Panc1 (cell line): ENCODE measurements around the gene SMIM20.

Experiments
- POLR2AphosphoS5 ChIP-seq: IDR thresholded peaks from 2 replicates; pipeline ENCODE4 v1.6.1; 2012; ENCODE audit warnings: mild to moderate bottlenecking, low read depth, low read length, moderate library complexity
- SIN3A ChIP-seq: IDR thresholded peaks from 2 replicates; pipeline ENCODE4 v1.6.1; 2012; ENCODE audit warnings: low read depth, mild to moderate bottlenecking, low read length, moderate library complexity, borderline replicate concordance; ENCODE audit not compliant: insufficient read depth
- TF ChIP-seq, protein P1 (sequence below), 2 experiments: IDR thresholded peaks; 2 replicates each; pipeline ENCODE4 v1.6.1; 2011 to 2012; ENCODE audit warnings: low read depth in 2 of 2, control low read depth in 1 of 2, low read length in 1 of 2, mild to moderate bottlenecking in 1 of 2, moderate library complexity in 1 of 2; ENCODE audit not compliant: insufficient read depth in 1 of 2
- TF ChIP-seq, protein P2 (sequence below): fragments of 450-650 bp; IDR thresholded peaks from 2 replicates; pipeline ENCODE4 v1.5.1; 2017; ENCODE audit warnings: mild to moderate bottlenecking

DNA sequence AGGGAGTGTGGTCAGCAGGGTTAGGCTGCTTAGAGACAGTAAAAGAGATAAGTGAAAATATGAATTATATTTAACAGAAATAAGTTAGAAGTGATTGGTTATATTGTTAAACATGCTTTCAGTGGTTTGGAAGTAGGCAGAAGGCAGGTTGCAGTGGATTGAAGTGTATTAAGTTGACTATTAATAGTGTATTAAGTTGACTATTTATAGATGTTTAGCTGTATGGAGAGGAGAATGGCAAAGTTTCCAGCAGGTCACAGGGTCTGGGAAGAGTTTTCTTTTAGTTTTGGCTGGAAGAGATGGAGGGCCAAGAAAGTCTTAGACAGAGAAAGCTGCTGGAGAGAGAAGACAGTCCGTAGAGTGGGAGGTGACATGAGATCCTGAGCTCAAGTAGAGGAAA lies 7.9 kb downstream of the SMIM20 start:
- TF ChIP-seq, protein P1, sequence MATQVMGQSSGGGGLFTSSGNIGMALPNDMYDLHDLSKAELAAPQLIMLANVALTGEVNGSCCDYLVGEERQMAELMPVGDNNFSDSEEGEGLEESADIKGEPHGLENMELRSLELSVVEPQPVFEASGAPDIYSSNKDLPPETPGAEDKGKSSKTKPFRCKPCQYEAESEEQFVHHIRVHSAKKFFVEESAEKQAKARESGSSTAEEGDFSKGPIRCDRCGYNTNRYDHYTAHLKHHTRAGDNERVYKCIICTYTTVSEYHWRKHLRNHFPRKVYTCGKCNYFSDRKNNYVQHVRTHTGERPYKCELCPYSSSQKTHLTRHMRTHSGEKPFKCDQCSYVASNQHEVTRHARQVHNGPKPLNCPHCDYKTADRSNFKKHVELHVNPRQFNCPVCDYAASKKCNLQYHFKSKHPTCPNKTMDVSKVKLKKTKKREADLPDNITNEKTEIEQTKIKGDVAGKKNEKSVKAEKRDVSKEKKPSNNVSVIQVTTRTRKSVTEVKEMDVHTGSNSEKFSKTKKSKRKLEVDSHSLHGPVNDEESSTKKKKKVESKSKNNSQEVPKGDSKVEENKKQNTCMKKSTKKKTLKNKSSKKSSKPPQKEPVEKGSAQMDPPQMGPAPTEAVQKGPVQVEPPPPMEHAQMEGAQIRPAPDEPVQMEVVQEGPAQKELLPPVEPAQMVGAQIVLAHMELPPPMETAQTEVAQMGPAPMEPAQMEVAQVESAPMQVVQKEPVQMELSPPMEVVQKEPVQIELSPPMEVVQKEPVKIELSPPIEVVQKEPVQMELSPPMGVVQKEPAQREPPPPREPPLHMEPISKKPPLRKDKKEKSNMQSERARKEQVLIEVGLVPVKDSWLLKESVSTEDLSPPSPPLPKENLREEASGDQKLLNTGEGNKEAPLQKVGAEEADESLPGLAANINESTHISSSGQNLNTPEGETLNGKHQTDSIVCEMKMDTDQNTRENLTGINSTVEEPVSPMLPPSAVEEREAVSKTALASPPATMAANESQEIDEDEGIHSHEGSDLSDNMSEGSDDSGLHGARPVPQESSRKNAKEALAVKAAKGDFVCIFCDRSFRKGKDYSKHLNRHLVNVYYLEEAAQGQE (IDR thresholded peaks at IDR 0.05; ENCODE audit: insufficient read depth in 1 of 2, low read depth in 2 of 2, low read length in 1 of 2), result no peak
- TF ChIP-seq, protein P2, sequence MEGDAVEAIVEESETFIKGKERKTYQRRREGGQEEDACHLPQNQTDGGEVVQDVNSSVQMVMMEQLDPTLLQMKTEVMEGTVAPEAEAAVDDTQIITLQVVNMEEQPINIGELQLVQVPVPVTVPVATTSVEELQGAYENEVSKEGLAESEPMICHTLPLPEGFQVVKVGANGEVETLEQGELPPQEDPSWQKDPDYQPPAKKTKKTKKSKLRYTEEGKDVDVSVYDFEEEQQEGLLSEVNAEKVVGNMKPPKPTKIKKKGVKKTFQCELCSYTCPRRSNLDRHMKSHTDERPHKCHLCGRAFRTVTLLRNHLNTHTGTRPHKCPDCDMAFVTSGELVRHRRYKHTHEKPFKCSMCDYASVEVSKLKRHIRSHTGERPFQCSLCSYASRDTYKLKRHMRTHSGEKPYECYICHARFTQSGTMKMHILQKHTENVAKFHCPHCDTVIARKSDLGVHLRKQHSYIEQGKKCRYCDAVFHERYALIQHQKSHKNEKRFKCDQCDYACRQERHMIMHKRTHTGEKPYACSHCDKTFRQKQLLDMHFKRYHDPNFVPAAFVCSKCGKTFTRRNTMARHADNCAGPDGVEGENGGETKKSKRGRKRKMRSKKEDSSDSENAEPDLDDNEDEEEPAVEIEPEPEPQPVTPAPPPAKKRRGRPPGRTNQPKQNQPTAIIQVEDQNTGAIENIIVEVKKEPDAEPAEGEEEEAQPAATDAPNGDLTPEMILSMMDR, result no peak
- TF ChIP-seq SIN3A (no peak), POLR2AphosphoS5 (no peak)
